K562 (cell line): ENCODE measurements around the gene NCKIPSD. TPM values are rescaled to one million over a fixed set of nuclear protein-coding genes. Genes with fewer than 3 reads are reported as not detected.

Source experiments
- ARHGAP35 ChIP-seq: fragments of 450-650 bp; IDR thresholded peaks from 2 replicates; pipeline ENCODE4 v1.6.1; 2018; ENCODE audit not compliant: partially characterized antibody
- ATF4 ChIP-seq: fragments of 450-650 bp; formaldehyde crosslinking; IDR thresholded peaks from 2 replicates; pipeline ENCODE4 v1.4.0; 2022; ENCODE audit warnings: mild to moderate bottlenecking, moderate library complexity
- CC2D1A ChIP-seq: fragments of 450-650 bp; IDR thresholded peaks from 2 replicates; pipeline ENCODE4 v1.6.1; 2017; ENCODE audit warnings: mild to moderate bottlenecking
- CREBBP ChIP-seq: IDR thresholded peaks from one replicate; pipeline ENCODE4 v1.6.1; 2012; ENCODE audit warnings: low read depth, mild to moderate bottlenecking, control low read depth, inconsistent platforms, low read length
- EHMT2 ChIP-seq: fragments of 450-650 bp; IDR thresholded peaks from 2 replicates; pipeline ENCODE4 v1.6.1; 2018; ENCODE audit warnings: antibody characterized with exemption
- GTF2E2 ChIP-seq: fragments of 200-800 bp; sonication (Bioruptor generic); IDR thresholded peaks from 2 replicates; pipeline ENCODE4 v1.6.1; 2016; ENCODE audit warnings: missing genetic modification characterization, missing compliant biosample characterization
- PHB2 ChIP-seq: fragments of 450-650 bp; IDR thresholded peaks from 2 replicates; pipeline ENCODE4 v1.6.1; 2017; ENCODE audit warnings: low read depth
- SMAD3 ChIP-seq: fragments of 450-650 bp; formaldehyde crosslinking; conservative IDR thresholded peaks from 2 replicates; pipeline ENCODE4 v1.4.0; 2020; ENCODE audit warnings: mild to moderate bottlenecking
- ZBTB11 ChIP-seq, 3 experiments: fragments of 200-800 bp in 1 of 3; fragments of 250-450 bp in 1 of 3; fragments of 450-650 bp in 1 of 3; sonication (Bioruptor Pico) in 1 of 3; sonication (Bioruptor generic) in 1 of 3; formaldehyde crosslinking in 1 of 3; IDR thresholded peaks; 2 replicates each; pipeline versions ENCODE4 v1.6.1 to v1.8.0; 2016 to 2022; ENCODE audit warnings: mild to moderate bottlenecking in 2 of 3, missing genetic modification characterization in 2 of 3, missing compliant biosample characterization in 1 of 3, moderate library complexity in 1 of 3
- ZNF77 ChIP-seq: fragments of 250-450 bp; sonication (Bioruptor Pico); IDR thresholded peaks from 2 replicates; pipeline ENCODE4 v1.5.0; 2020
- polyA plus RNA-seq, 8 experiments: library from polyadenylated mRNA; depleted of rRNA in 4 of 8; stranded (reverse) in 5 of 8; unstranded in 3 of 8; fragments of >200 nt; fragmentation: Nextera tagmentation in 2 of 8; fragmentation: Illumina TruSeq in 1 of 8; extraction: Ambion mirVana in 2 of 8; extraction: Trizol in 1 of 8; gene quantifications; 2 replicates each; pipeline versions ENCODE4 v1.2.1 to v1.2.3, GENCODE V29; 2011 to 2014; ENCODE audit warnings: inconsistent platforms in 1 of 8, missing spikeins in 1 of 8
- total RNA-seq, 7 experiments: library from RNA; depleted of rRNA in 6 of 7; stranded (reverse); fragments of >200 nt in 6 of 7; fragmentation: Illumina TruSeq in 2 of 7; extraction: Trizol in 2 of 7; gene quantifications; 2 replicates each; pipeline versions ENCODE4 v1.2.1 to v1.2.3, GENCODE V29; 2011 to 2021; ENCODE audit warnings: low replicate concordance in 1 of 7
- TF ChIP-seq, protein P1 (sequence below): fragments of 250-450 bp; sonication (Bioruptor Pico); IDR thresholded peaks from 2 replicates; pipeline ENCODE4 v1.8.0; 2021; ENCODE audit warnings: borderline replicate concordance, mild to moderate bottlenecking, moderate library complexity; ENCODE audit not compliant: poor library complexity, severe bottlenecking

Gene NCKIPSD
- total and polyA plus RNA-seq, 9 of the 15 experiments (the other 6 are each of a cell fraction or from before 2014, with no cell fraction given) = 0.49 to 24.4 (median 12.3) TPM

DNA sequence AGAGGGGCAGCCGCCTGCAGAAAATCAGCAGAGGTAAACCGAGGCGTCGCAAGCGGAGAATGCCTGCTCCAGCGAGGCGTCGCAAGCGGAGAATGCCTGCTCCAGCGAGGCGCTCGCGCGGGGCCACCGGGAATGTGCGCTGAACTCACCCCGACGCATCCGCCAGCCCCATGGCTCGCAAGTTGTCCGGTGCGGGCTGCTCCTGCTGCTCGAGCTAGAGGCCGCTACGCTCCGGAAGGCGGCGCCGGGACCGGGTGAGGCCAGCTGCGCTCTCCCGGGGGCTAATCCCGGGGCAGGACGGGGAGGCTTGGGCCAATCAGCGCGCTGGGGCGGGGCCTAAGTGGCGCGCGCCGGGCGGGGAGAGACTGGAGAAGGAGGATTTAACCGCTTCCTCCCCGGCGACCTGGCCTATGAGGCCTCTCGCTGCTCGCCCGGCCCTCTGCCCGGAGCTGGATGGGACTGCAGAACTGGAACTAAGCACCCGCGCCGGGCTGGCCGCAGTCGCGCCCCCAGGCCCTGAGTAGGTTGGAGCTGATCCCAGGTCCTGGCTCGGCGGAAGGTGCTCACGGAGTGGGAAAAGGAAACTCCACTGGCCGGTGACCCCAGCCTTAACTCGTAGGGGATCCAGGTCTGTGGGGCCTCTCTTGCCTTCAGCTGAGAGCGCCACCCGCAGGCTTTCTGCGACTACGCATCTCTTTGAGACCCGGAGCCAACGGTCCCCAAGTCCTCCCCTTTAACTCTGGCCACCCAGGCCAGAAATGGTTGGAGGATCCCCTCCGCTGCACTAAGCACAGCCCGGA, 50.3 kb downstream of the NCKIPSD start, which contains the start of gene SLC26A6 (continued):
- no peak for TF ChIP-seq ZBTB11 (CRISPR knock-in tag; IDR thresholded peaks at IDR 0.05)
- TF ChIP-seq EHMT2 = no peak
- no peak for TF ChIP-seq CREBBP
- no peak for TF ChIP-seq PHB2
- no peak for TF ChIP-seq ARHGAP35
- no peak for TF ChIP-seq GTF2E2
- TF ChIP-seq, protein P1, sequence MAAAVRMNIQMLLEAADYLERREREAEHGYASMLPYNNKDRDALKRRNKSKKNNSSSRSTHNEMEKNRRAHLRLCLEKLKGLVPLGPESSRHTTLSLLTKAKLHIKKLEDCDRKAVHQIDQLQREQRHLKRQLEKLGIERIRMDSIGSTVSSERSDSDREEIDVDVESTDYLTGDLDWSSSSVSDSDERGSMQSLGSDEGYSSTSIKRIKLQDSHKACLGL (CRISPR knock-in tag) = no peak
- no peak for TF ChIP-seq ZNF77
- TF ChIP-seq ATF4 = no peak
- TF ChIP-seq CC2D1A = peak; percentile 32; the same call in 1 of the 2 replicates
- no peak for TF ChIP-seq SMAD3 (CRISPR knock-in tag)
